ENCODE data around the gene FBXL3.

The FBXL3 gene

GRCh38 chr13:77031656-77032243 lies 4.8 kb upstream of the FBXL3 start:
- no peak for TF ChIP-seq CTCF (IDR thresholded peaks at IDR 0.05; ENCODE audit: extremely low read depth, insufficient read depth, missing control alignments)
- in situ Hi-C loops (cut with MboI; ENCODE audit: low pct_unique_long_range_greater_than_20kb, low sequenced_read_pairs, unreplicated experiment) = no loop called here

GRCh38 chr13:77029436-77029835 lies 2.5 kb upstream of the FBXL3 start:
- TF ChIP-seq CTCF (IDR thresholded peaks at IDR 0.05; ENCODE audit: extremely low read depth, insufficient read depth, missing control alignments) = no peak
- in situ Hi-C loops (cut with MboI; ENCODE audit: low pct_unique_long_range_greater_than_20kb, low sequenced_read_pairs, unreplicated experiment) = no loop called here
- no peak for DNase-seq (ENCODE audit: low spot score)

More at GRCh38 chr13:77031656-77032243, 4.8 kb upstream of the FBXL3 start:
- no peak for DNase-seq (ENCODE audit: low spot score)

GRCh38 chr13:77028202-77028601 lies 1.2 kb upstream of the FBXL3 start:
- in situ Hi-C loops (cut with MboI; ENCODE audit: low pct_unique_long_range_greater_than_20kb, low sequenced_read_pairs, unreplicated experiment) = no loop called here
- no peak for DNase-seq (ENCODE audit: low spot score)
- TF ChIP-seq CTCF (IDR thresholded peaks at IDR 0.05; ENCODE audit: extremely low read depth, insufficient read depth, missing control alignments) = no peak

GRCh38 chr13:77026255-77026860 lies 601 bp downstream of the FBXL3 start:
- TF ChIP-seq CTCF (IDR thresholded peaks at IDR 0.05; ENCODE audit: extremely low read depth, insufficient read depth, missing control alignments) = peak; percentile 10
- in situ Hi-C loops (cut with MboI; ENCODE audit: low pct_unique_long_range_greater_than_20kb, low sequenced_read_pairs, unreplicated experiment) = no loop called here
- peak; percentile 77 for DNase-seq (ENCODE audit: low spot score)

- in situ Hi-C loops (cut with MboI; ENCODE audit: low pct_unique_long_range_greater_than_20kb, low sequenced_read_pairs, unreplicated experiment) = no loop called here
- no peak for DNase-seq (ENCODE audit: low spot score)
- no peak for TF ChIP-seq CTCF (IDR thresholded peaks at IDR 0.05; ENCODE audit: extremely low read depth, insufficient read depth, missing control alignments)
Observed at GRCh38 chr13:77022341-77022740, 4.6 kb downstream of the FBXL3 start.

GRCh38 chr13:77019756-77020155 lies 7.2 kb downstream of the FBXL3 start:
- in situ Hi-C loops (cut with MboI; ENCODE audit: low pct_unique_long_range_greater_than_20kb, low sequenced_read_pairs, unreplicated experiment) = no loop called here
- TF ChIP-seq CTCF (IDR thresholded peaks at IDR 0.05; ENCODE audit: extremely low read depth, insufficient read depth, missing control alignments) = no peak
- no peak for DNase-seq (ENCODE audit: low spot score)

All from GM13977 (cell line).